SKM-1 treated with dmso at 0.1 percent for 144 hours (cell line): Measurements from ENCODE around the gene DNAH6.
"Not testable (repeated sequence)": the region's sequence is repeated elsewhere in the genome, so short reads cannot be mapped to it uniquely, and the experiment has no call there.

ENCODE experiments used
- DNase-seq: peaks from one replicate; lab custom pipeline; 2025; ENCODE audit not compliant: unreplicated experiment; lab: John Stamatoyannopoulos, UW

DNAH6 gene

DNA sequence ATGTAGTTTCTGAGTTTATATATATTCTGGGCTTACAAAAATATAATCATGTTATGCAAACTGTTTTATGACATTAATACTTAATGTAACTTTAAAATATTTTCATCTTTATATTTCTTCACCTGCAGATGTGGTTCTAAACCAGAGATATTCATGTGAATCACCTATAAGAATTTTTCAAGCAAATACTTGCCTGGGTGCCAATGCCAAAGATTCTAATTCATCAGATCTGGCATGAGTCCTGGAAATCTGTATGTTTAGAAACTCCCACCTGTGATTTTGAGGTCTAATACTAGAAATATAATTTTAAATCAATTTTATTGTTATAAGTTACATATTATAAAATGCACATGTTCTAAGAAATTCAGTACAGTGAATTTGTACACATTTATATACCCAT, 19.9 kb upstream of the DNAH6 start:
- no peak for DNase-seq

DNA sequence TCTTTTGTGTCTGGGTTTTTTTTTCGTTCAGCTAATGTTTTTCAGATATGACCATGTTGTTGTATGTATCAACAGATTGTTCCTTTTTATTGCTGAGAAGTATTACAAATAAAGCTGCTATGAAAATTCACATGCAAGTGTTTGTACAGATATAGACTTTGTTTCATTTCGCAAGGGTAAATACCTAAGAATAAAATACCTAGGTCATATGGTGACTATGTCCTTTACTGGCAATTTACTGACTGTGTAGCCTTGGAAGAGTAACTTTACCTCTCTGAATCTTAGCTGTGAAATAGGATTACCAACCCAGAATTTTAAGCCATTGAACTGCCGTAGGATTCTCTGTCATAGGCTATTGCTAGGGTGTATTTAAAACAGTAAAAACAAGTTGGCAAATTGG, 19.0 kb upstream of the DNAH6 start:
- DNase-seq: no peak

DNA sequence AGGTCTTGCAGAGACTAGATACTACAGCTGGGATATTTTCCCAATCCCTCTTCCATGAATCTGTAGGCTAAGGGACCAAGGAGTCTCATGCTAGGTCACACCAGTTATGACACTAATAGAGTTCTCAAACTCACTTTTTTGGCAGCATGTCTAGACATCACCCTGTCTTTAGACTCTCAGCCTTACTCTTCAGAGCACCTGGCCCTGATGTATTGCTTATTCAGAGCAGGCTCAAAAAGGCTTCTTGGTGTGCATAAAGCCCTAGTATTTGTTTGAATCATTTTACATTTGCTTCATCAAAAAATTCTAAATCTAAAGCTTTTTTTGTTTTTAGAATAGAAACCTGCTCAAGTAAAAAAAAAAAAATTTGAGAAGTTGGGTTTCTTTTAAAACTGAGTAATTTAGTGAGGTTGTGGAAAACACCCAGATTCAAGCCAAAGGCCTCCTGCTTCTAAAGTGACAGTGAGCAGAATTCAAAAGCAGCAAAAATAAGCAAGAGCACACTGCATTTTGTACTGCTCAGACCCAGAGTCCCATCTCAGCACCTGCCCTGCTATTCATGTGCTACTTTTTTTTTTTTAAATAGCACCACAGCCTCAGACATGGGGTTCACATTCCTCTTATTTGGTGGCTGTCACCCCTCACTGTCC, 18.0 kb upstream of the DNAH6 start:
- no peak for DNase-seq

DNA sequence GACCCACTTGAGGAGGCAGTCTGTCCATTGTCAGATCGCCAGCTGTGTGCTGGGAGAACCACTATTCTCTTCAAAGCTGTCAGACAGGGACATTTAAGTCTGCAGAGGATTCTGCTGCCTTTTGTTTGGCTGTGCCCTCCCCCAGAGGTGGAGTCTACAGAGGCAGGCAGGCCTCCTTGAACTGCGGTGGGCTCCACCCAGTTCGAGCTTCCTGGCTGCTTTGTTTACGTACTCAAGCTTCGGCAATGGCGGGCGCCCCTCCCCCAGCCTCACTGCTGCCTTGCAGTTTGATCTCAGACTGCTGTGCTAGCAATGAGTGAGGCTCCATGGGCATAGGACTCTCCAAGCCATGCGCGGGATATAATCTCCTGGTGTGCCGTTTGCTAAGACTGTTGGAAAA, 5.3 kb upstream of the DNAH6 start:
- not testable (repeated sequence) for DNase-seq

DNA sequence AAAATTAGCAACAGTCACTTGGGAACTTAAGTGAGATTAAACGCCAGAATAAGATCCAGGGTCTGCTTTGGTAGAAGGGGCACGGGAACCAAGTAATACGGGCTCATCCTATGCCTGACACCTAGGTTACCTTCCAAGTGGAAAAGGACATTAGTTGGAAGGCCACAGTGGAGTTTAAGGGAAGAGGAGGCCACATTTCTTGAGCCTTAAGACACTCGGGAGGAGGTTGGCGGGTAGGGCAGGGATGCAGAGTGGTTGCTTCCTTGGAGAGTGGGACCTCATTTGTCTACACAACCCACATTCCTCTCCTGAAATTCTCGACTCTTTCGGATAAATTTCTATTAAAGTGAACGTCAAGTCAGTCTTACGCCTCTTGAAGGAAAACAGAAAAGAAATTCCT, 510 bp upstream of the DNAH6 start:
- DNase-seq: no peak

DNA sequence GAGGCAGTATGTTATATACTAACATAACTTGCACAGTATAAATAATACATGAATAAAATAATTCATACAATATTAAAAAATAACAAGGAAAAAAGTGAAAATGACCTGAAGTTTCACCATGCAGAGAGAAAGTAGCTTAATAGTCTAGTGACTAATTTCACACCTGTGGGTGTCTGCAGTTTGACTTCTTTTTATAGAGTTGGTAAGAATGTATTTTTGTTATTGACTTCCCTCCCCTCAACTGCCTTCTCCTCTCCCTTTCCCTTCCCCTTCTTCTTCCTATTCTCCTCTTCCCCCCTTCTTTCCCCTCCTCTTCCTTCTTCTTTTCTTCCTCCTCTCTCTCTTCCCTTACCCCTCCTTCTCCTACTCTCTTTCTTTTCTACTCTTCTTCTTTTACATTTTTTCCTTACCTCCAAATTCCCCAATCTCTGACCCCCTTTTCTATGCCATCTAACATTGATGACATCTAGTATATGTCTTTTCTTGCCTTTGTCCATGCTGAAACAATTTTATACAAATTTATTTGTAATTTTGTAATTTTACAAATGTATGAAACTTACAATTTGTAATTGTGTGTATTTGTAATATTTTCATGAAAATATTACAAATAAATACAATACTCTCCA, 3.1 kb downstream of the DNAH6 start:
- DNase-seq: no peak

DNA sequence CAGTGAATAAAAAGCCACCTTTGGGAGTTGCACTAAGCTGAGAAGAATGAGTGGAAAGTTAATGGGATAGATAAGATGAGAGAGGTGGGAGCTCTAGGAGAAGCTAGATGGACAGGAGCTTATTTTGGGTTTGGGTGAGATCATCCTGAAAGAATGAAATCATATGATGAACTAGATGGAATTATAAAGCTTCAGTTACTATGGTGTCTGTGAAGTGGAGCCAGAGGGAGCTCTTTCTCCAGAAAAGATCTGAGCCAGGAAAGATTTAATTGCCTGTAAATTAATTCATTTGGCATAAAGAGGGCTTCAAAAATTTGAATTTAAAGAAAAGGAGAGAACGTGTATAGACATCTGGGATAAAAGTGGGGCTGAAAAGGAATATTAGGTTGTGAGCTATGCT, 10.3 kb downstream of the DNAH6 start:
- no peak for DNase-seq

DNA sequence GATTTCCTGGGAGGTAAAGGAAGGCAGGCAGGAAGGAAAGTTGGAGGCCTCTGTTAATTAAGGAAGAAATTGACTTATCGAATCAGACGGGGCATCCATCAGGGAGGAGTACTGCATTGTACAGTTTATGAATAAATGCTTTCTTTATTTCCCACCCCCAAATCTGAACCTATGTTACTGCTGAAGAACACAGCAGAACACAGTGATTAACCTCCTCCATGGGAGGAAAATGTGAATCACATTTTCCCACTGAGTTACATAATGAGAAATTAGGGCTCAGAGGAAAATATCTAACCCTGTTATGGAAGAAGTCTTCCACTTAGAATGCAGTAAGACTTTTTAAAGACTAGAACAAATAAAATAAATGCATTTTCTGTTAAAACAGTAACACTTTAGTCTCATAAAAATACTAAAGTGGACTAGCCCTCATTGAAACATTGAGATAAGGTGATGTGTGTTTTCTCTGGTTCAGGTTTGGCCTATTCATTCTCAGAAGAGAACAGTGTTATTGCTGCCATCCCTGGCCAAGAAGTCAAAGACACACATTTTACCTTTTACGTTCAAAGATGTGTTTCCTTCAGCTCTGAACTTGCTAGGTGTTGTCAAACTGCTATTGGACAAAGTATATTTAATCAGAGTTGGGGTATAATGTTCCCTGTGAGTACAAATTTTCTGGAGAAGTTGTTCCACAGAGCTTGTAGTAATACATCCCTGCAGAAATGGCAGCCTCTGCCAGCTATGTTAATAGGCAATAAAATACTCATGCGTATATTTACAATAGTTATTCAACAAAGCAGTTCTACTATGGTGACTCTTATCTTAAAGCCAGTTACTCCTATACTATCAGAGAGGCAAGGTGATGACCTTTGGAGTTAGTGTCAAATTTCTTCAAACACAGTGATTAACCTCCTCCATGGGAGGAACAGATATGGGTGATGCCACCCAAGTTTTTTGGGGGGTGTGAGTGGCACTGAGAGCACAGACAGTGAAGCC, 11.1 kb downstream of the DNAH6 start:
- DNase-seq: no peak

DNA sequence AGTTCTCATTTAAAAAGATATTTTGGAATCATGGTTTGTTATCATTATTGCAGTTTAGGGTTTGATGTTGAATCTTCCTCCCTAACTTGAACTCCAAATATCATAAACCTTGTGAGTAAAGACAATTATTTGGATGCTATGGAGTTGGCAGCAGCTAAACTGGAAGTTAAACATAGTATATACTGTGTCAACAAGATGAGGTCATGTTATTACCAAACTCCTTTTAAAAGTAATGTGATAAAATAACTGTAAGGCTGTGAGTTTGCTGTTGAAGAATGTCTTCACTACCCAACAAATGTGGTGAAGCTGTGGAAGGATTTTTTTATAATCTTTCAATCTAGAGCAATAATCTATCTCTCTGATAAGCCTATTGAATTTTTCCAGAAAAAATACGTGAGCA, 16.0 kb downstream of the DNAH6 start:
- DNase-seq: no peak

DNA sequence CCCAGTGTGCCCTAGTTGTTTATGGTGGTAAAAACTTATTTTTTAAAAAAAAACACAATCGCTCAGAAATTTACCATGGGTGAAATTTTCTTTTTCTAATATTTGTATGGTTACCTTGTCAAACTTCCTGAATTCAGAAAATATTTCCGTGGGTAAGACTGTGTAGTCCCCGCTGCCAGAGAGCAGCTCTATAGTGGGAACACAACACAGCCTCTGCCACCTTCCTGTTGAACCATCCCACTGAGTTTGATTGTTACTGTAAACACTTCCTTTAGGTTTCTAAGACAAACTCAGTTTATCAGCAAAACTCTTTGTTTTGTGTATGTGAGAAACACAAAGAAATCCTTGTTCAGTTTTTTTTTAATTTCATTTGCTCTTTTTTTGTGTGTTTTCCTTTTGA, 17.9 kb downstream of the DNAH6 start:
- DNase-seq: no peak

DNA sequence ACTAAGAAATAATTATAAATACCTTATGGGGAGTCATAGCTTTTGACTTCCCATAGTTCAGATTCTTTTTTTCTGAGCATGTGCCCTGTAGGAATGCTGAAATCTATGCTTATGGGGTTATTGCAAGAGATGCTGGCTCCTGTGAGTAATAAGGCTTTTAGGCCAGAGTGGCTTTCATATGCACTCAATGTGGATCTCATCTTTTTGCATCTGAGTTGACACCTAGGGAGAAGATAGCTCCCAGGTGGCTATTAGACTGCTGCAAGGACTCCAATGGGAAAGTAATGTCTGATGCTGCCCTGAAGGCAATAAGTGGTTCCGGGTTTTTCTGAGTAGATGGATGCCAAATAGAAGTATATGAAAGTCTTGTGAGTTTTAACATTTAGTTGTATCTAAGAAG, 21.0 kb downstream of the DNAH6 start:
- DNase-seq: no peak

DNA sequence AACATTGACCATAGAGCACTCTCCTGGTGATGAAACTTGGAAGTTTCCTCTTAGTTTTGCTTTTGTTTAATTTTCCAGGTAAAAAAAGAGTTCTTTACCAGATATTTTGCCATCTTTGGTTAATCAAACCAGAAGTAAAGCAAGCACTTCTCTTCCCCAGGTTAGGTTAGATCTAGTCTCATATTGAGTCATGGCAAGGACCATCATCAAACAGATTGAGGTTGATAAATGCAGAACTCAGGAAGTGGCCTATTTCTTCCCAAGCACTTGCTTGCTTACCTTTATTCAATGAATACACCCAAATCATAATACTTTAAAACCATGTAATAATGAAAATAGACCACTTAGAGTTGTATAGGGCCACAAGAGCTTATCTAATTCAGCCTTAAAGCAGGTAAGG, 23.4 kb downstream of the DNAH6 start:
- no peak for DNase-seq

DNA sequence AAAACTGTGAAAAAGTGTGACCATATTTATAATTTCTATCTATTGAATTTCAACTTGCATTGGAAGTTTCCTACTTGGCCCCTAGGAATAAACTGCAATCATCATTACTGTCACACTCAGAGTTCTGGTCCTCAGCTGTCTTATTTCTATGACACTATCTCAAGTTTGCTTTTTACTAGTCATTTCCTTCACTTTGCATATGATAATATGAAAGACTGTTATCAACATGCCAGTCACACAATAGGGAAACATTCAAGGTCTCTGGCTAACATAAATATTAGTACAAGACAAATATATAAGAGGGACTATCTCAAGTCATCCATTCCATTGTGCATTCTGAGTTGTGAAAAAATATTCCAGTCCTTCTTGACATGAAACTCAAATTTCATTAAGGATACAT, 28.7 kb downstream of the DNAH6 start:
- no peak for DNase-seq

DNA sequence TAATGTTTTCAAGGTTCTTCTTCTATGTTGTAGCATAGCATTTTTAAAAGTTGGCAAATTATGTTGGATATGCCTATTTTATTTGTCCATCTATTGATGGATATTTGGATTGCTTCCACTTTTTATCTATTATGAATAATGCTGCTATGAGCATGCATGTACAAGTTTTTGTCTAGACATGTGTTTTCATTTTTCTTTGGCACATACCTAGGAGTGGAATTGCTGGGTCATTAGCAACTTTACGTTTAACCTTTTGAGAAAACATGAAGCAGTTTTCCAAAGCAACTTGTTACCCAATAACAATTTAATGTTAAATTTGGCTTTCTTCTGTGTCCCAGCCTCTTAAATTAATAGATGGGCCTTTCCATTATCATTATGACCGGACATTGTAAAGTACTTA, 30.3 kb downstream of the DNAH6 start:
- DNase-seq: no peak

DNA sequence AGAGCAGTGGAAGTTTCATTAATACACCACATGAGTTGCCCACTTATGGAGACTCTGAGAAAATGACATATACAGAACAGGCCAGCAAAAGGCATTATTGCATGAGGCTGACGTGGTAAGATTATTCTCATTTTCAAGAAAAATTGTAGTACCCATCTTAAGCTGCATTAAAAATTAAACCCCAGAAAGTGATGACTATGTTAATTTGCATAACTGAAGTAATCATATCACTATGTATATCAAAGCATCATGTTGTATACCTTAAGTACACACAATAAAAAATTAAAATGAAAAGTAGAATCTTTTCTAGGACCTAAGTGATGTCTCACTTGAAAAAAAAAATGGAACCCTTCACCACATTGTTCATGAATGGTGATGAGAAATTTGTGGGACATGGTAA, 32.0 kb downstream of the DNAH6 start:
- DNase-seq: no peak

DNA sequence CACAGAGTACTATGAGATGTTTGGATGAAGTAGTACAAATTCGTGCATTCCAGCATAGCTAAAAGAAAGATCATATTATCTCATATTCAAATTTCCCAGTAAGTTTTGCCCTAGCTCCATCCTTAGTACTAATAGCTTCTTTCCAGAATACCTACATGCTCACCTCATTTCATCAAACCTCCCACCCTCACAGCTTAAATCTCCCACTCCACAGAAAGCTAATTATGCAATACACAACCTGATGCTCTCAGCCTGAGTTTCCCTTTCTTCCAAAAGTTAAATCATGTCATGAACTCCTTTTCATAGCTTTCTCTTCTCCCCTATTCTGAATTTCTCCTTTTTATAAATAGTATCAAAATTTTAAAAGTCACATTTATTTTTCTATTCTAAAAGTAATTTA, 34.6 kb downstream of the DNAH6 start:
- no peak for DNase-seq

DNA sequence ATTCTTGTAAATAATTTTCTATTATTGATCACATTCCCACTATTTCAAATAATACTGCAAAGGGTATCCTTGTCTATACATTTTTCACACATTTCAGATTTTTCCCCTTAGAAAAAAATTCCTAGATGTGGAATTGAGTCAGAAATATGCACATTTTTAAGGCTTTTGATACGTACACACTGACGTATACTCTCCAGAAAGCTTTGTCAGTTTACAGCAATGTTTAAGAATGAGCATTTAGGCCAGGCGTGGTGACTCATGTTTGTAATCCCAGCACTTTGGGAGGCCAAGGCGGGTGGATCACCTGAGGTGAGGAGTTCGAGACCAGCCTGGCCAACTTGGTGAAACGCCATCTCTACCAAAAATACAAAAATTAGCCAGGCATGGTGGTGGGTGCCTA, 35.2 kb downstream of the DNAH6 start:
- not testable (repeated sequence) for DNase-seq

DNA sequence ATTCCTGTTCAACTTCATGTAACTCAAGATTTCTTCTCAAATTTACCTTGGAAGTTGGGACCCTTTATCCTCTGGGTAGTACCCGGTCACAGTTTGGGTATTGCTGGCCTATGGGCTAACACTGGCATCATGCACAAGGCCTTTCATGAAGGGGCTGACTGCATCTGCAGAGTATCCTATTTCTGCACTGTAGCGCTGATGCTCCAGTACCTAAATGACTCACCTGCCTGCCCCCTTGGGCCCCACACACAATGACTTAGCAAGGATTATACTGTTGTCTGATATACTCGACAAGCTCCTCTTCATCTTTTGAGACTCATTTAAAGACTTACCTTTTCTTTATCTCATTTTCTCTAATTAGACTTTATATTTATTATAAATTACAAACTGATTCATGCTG, 39.9 kb downstream of the DNAH6 start:
- DNase-seq: no peak

DNA sequence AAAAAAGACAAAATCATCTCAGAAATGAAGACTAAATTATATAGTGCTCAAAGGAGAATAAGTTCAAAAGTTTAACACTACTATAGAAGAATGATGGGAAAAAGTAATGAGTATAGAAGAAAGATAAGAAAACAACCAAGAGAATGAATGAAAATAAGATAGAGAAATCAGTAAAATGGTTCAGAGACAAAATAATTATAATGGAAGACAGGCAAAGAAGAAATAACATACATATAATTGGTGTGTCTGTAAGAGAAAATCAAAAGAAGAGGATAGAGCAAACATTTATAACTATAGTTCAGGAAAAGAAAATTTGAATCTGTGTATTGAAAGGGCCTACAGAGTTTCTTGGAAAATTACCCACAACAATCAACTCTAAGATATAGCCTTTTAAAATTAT, 43.5 kb downstream of the DNAH6 start:
- no peak for DNase-seq

DNA sequence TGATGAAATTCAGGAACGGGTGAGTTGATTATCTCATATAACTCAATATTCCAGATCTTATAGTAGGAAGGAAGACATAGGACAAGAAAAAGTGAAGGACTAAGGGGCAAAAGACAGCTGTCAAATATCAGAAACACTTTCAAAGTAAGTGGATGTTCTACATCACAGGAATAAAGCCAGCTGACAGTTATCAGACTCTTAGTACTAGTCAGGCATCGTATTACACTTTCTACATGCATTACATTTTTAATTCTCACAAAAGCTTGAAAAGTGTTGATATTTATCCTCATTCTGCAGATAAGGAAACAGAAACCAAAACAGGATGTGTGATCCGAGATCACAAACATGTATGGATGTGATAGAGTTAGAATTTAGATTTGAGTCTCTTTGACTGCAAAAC, 63.4 kb downstream of the DNAH6 start:
- DNase-seq: no peak

DNA sequence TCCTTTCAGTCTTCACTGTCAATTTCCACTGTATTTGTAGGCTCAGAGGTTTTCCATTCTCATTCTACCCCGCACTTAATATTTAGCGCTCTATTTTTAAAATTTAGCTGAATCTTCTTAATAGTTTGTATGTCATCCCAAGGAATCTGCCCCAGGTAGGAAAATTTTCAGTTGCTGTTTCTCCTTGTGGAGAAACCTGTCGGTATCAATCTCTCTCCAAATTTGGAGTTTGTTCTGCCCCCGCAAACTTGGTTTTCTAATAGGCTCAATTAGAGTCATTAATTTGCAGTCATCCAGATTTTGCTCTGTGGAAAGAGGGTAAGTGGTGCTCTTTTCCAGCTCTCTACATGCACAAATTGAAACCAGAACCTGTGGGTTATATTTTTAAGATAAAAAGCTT, 87.6 kb downstream of the DNAH6 start:
- no peak for DNase-seq

DNA sequence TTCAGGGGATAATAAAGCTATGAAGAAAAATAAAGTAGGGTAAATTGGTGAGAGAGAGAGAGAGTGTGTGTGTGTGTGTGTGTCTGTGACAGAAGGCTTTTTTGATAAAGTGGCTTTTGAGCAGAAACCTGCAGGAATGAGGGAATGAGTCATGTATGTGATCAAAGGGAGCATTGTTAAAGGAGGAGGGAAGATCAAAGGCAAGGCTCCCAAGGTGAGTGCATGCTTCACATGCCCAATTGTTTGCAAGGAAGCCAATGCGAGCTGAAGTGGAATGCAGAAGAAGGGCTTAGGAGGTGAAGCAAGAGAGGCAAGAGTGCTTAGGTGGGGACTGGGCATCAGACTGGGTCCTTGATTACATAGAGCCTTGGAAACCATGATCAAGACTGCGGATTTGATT, 96.8 kb downstream of the DNAH6 start:
- no peak for DNase-seq
